ENCODE measurements around the gene POU2AF1. TPM values are rescaled to one million over a fixed set of nuclear protein-coding genes. Genes with fewer than 3 reads are reported as not detected.

POU2AF1 gene
- total and polyA plus RNA-seq, 2 of the 13 experiments (the other 11 are each of a cell fraction or from before 2014, with no cell fraction given), result 1.9 to 3.6 TPM

DNA sequence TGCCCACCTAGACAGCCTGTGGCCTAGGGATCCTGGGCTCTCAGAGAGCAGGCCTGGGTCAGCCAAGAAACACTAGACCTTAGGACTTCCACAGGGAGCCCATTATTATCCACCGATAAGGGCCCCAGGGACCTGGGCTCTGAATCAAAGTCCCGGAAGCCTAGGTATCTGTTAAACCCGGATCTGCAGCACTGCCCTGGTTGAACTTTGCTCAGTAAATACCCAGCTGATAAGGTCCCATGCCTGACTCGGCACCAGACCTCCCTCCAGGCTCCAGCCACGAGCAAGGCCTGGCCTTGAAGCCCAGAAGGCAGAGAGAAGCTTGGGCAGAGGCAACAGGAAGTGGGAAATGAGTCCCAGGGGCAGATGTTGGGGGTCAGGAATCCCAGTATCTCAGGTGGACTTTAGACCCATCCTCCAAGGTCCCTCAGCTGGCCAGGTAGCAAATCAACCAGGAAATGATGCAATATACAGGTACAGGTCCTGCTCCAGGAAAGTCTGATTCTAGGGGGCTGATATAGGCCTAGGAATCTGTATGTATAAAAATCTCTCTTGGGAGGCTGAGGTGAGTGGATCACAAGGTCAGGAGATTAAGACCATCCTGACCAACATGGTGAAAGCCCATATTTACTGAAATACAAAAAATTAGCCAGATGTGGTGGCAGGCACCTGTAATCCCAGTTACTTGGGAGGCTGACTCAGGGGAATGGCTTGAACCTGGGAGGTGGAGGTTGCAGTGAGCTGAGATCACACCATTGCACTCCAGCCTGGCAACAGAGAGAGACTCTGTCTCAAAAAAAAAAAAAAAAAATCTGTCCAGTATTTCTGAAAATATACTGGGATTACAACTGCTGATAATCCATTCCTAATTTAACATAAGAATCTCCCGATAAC, 18.7 kb downstream of the POU2AF1 start (continued):
- TF ChIP-seq PHF20 (CRISPR knock-in tag; IDR thresholded peaks at IDR 0.05) (peak; percentile 55; the same call in 1 of the 2 replicates), MZF1 (CRISPR knock-in tag; IDR thresholded peaks at IDR 0.05; ENCODE audit: borderline replicate concordance) (no peak), MIXL1 (CRISPR knock-in tag; IDR thresholded peaks at IDR 0.05) (peak; percentile 96), NFE2L2 (IDR thresholded peaks at IDR 0.05; ENCODE audit: low read length) (peak; percentile 22; the same call in 1 of the 2 replicates), ZGPAT (CRISPR knock-in tag; IDR thresholded peaks at IDR 0.05) (peak; percentile 98), GATA4 (IDR thresholded peaks at IDR 0.05; ENCODE audit: borderline replicate concordance, low read depth) (peak; percentile 100), ZNF777 (CRISPR knock-in tag; IDR thresholded peaks at IDR 0.05) (0 out of 2 replicates have a peak, but pooled peaks have one; percentile 22), ZNF678 (CRISPR knock-in tag; IDR thresholded peaks at IDR 0.05) (no peak), SUZ12 (IDR thresholded peaks at IDR 0.05; ENCODE audit: low read depth, low read length) (no peak), SKI (IDR thresholded peaks at IDR 0.05; ENCODE audit: partially characterized antibody) (peak; percentile 87), RARA (CRISPR knock-in tag; IDR thresholded peaks at IDR 0.05) (peak; percentile 96), ZNF652 (CRISPR knock-in tag; IDR thresholded peaks at IDR 0.05; ENCODE audit: borderline replicate concordance, low read depth) (peak; percentile 64; the same call in 1 of the 2 replicates), ZNF251 (CRISPR knock-in tag; IDR thresholded peaks at IDR 0.05) (no peak), KLF16 (CRISPR knock-in tag; IDR thresholded peaks at IDR 0.05) (peak in 1 of 2 experiments; percentile 88; a peak in 2 of 4 replicates), ZNF792 (CRISPR knock-in tag; IDR thresholded peaks at IDR 0.05) (peak; percentile 90), NFE2L1 (CRISPR knock-in tag; IDR thresholded peaks at IDR 0.05; ENCODE audit: borderline replicate concordance) (no peak), HNRNPK (IDR thresholded peaks at IDR 0.05; ENCODE audit: low read depth, low read length, poor library complexity, severe bottlenecking) (no peak), GPN1 (CRISPR knock-in tag; IDR thresholded peaks at IDR 0.05; ENCODE audit: borderline replicate concordance) (no peak), ZBTB38 (CRISPR knock-in tag; IDR thresholded peaks at IDR 0.05) (peak; percentile 97), BCL6 (CRISPR knock-in tag; IDR thresholded peaks at IDR 0.05) (peak; percentile 92), SOX5 (CRISPR knock-in tag; IDR thresholded peaks at IDR 0.05; ENCODE audit: borderline replicate concordance) (peak; percentile 90), DDIT3 (CRISPR knock-in tag; IDR thresholded peaks at IDR 0.05) (no peak), ZNF552 (CRISPR knock-in tag; IDR thresholded peaks at IDR 0.05; ENCODE audit: borderline replicate concordance) (peak; percentile 80; the same call in 1 of the 2 replicates), ZNF484 (CRISPR knock-in tag; IDR thresholded peaks at IDR 0.05; ENCODE audit: borderline replicate concordance, low read depth) (no peak), CREB1 (IDR thresholded peaks at IDR 0.05) (no peak), CREB1 (CRISPR knock-in tag; IDR thresholded peaks at IDR 0.05) (peak; percentile 80)
- TF ChIP-seq, protein P1, sequence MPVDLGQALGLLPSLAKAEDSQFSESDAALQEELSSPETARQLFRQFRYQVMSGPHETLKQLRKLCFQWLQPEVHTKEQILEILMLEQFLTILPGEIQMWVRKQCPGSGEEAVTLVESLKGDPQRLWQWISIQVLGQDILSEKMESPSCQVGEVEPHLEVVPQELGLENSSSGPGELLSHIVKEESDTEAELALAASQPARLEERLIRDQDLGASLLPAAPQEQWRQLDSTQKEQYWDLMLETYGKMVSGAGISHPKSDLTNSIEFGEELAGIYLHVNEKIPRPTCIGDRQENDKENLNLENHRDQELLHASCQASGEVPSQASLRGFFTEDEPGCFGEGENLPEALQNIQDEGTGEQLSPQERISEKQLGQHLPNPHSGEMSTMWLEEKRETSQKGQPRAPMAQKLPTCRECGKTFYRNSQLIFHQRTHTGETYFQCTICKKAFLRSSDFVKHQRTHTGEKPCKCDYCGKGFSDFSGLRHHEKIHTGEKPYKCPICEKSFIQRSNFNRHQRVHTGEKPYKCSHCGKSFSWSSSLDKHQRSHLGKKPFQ (CRISPR knock-in tag; IDR thresholded peaks at IDR 0.05; ENCODE audit: insufficient replicate concordance), result peak; percentile 91
